Psoas muscle (tissue), 8 donors: ENCODE results near the gene UCKL1. TPM values are rescaled to one million over a fixed set of nuclear protein-coding genes. Genes with fewer than 3 reads are reported as not detected.

Experiments used
- ATAC-seq, 4 donors: fragments of 200-7000 bp; cut with Tn5 transposase; one replicate each; pipeline ENCODE4 v1.9.1; 2020; ENCODE audit warnings: moderate library complexity in 3 of 4, mild to moderate bottlenecking in 2 of 4
- DNase-seq, 2 donors: peaks; one replicate each; pipeline ENCODE4 v3.0.0-alpha.2; 2020
- H3K27ac ChIP-seq: fragments of 200-600 bp; one replicate; pipeline ENCODE4 v1.8.0; 2022
- H3K27me3 ChIP-seq, 3 donors: fragments of 200-600 bp in 1 of 3; one replicate each; pipeline versions ENCODE4 v1.6.1 to v1.8.0; 2013 to 2022; ENCODE audit warnings: low read length in 2 of 3, mild to moderate bottlenecking in 2 of 3, moderate library complexity in 1 of 3; ENCODE audit not compliant: insufficient read depth in 3 of 3
- H3K36me3 ChIP-seq, 2 donors: fragments of 200-600 bp in 1 of 2; one replicate each; pipeline versions ENCODE4 v1.6.1 to v1.8.0; 2013 to 2022; ENCODE audit warnings: low read depth in 1 of 2, mild to moderate bottlenecking in 1 of 2, moderate library complexity in 1 of 2; ENCODE audit not compliant: insufficient read depth in 1 of 2
- H3K4me1 ChIP-seq: fragments of 200-600 bp; one replicate; pipeline ENCODE4 v1.8.0; 2022
- H3K4me3 ChIP-seq: fragments of 200-600 bp; one replicate; pipeline ENCODE4 v1.8.0; 2022; ENCODE audit warnings: mild to moderate bottlenecking
- H3K9me3 ChIP-seq: fragments of 200-600 bp; one replicate; pipeline ENCODE4 v1.8.0; 2022
- WGBS, 3 donors: extraction: QIAGEN DNeasy Blood & Tissue Kit; methylation state at CpG; one replicate each; pipeline versions ENCODE4 v1.1.6 to v1.1.7; 2013; 5-methylcytosine and 5-hydroxymethylcytosine counted together
- intact Hi-C, 2 donors: fragments of 100-400 bp; cut with DNase I; formaldehyde crosslinking; loops; one replicate each; pipeline versions ENCODE4 v1.11.0 to v1.14.2; 2022
- polyA plus RNA-seq, 3 donors: library from polyadenylated mRNA; stranded (reverse); fragments of 200-250 nt; gene quantifications; one replicate each; pipeline ENCODE4 v1.2.3, GENCODE V29; 2013
- total RNA-seq, 4 donors: library from RNA; stranded (reverse); fragmentation: NEBNext Ultra II Directional in 2 of 4; extraction: Animal tissue kit (Norgen Biotek cat#: 25700) in 2 of 4; gene quantifications; one replicate each; pipeline versions ENCODE4 v1.2.1 to v1.2.4, GENCODE V29; 2021 to 2023
- TF ChIP-seq, protein P1 (sequence below): fragments of 200-600 bp; IDR thresholded peaks from one replicate; pipeline ENCODE4 v1.8.0; 2022; ENCODE audit warnings: antibody characterized with exemption
- donor health status: healthy with polysubstance abuse.
- donor health status: DM: no; HTN: no; CAD: no; lungs with moderate emphysema.
- donor health status: Bipolar disorder and iron deficiency.
- donor health status: healthy.
- donor health status: DM: yes; HTN: yes; CAD: no.
- donor health status: DM: no; HTN: no; CAD: no.
- donor health status: DM: no; HTN: no; CAD: no.
- donor health status: DM: yes; HTN: yes; CAD: no.

Gene UCKL1
- total and polyA plus RNA-seq, 7 donors = 22.9 to 42.4 (median 36.9) TPM

DNA sequence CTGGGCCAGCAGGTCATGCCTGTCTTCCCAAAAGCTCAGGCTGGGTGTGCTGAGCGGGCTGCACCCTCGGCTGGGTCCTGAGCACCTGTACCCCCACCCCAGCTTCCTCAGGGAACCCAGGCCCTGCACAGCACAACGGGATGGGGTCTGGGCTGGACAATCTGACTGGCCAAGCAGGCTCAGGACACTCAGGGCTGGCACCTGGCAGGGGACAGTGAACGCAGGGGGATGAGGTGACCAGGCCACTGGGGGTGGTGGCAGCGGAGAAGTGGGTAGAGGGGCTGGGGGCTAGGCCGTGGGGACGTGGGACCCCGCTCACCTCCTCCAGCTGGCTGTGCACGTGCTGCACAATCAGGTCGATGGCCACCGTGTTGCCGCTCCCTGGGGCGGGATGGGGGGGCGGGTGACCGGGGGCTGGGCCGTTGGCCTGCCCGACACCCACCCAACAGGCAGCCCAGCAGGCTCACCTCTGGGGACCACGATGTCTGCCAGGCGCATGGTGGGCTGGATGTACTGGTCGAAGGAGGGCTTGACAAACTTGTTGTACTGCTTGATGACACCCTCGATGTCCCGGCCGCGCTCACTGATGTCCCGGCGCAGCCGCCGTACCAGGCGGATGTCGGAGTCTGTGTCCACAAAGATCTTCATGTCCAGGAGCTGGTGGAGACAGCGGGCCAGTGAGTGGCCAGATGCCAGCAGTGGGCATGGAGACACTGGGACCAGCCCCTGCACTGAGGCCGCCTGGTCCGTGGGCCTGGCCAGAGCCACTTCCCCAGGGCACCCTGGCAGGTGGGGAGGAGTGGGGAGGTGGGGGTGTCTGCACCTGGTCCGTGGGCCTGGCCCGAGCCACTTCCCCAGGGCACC, 11.9 kb downstream of the UCKL1 start:
- H3K36me3 ChIP-seq = peaks cover 5 to 60% of the 10 kb centered on the region in 2 donors
- H3K9me3 ChIP-seq = no peaks in the 10 kb centered on the region
- ATAC-seq (no peak), DNase-seq (peak; percentile 15 to 46)
- WGBS, 3 donors = 85 to 90% (median 86%) methylated on average over 30 to 35 of the region's 35 CpGs
- H3K4me3 ChIP-seq = no peak overlapping the region
- TF ChIP-seq, protein P1, sequence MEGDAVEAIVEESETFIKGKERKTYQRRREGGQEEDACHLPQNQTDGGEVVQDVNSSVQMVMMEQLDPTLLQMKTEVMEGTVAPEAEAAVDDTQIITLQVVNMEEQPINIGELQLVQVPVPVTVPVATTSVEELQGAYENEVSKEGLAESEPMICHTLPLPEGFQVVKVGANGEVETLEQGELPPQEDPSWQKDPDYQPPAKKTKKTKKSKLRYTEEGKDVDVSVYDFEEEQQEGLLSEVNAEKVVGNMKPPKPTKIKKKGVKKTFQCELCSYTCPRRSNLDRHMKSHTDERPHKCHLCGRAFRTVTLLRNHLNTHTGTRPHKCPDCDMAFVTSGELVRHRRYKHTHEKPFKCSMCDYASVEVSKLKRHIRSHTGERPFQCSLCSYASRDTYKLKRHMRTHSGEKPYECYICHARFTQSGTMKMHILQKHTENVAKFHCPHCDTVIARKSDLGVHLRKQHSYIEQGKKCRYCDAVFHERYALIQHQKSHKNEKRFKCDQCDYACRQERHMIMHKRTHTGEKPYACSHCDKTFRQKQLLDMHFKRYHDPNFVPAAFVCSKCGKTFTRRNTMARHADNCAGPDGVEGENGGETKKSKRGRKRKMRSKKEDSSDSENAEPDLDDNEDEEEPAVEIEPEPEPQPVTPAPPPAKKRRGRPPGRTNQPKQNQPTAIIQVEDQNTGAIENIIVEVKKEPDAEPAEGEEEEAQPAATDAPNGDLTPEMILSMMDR = no peak
- no peaks in the 10 kb centered on the region for H3K27me3 ChIP-seq
- H3K4me1 ChIP-seq = peaks cover 46% of the 10 kb centered on the region
- H3K27ac ChIP-seq = no peak overlapping the region
- intact Hi-C loops = no loop called here

DNA sequence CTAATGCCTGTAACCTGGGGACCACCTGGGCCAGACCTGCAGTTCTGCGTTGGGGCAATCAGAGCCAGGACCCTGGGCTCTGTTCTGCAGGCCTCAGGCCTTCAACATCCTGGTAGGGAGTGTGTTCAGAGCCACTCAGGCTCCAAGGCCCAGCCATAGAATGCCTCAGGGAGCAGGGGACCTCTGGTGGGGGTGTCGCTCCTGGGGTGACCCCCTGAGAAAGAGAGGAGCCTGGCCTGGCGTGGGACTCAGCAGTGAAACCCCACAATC, 12.5 kb downstream of the UCKL1 start:
- Histone ChIP-seq H3K36me3 (peaks cover 5 to 66% of the 10 kb centered on the region in 2 donors), H3K4me3 (no peak overlapping the region), H3K4me1 (peaks cover 40% of the 10 kb centered on the region), H3K27me3 (no peaks in the 10 kb centered on the region), H3K27ac (no peak overlapping the region), H3K9me3 (no peaks in the 10 kb centered on the region)
- intact Hi-C loops = no loop called here
- WGBS, 3 donors = 93 to 98% (median 95%) methylated on average over 3 of the region's 3 CpGs
- ATAC-seq = no peak
- TF ChIP-seq, protein P1 = no peak
- DNase-seq = no peak

DNA sequence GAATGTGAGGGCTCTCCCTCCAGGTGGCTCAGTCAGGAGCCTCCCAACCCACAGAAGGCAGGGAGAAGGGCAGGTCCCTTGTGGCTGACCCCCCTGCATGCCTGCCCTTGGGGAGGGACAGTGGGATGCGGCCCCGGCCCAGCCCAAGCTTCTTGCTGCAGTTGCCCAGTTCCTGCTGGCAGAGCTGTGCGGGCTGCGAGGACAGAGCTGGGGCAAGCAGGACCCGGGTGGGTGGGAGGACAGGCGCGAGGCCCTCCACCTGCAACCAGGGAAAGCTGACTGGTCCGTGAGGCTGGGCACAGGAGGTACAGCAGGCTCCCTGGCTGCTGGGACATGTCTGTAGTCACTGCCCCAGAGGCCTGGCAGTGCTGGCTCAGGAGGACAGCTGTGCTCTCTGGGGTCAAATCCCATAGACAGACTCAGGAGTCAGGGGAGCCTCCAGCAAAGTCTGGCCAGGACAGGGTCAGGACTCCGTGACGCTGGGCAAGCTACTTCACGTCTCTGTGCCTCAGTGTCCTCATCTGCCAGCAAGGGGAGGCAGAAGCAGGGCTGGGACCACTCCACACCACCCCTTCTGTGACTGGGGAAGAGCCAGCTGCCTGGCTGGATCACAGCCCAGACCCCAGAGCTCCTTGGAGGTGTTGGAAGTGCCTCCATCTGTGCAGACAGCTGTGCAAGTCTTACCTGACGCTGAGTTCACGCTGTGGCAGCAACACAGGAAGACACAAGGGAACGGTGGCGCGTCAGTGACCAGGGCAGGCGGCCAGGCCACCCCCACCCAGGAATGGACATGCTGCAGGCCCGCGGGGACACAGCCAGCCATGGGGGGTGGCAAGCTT, 13.0 kb downstream of the UCKL1 start:
- peak overlapping the region; percentile 69 for H3K27ac ChIP-seq
- 57 to 65% (median 60%) methylated on average over 16 to 19 of the region's 19 CpGs for WGBS, 3 donors
- intact Hi-C loops = no loop called here
- H3K4me3 ChIP-seq = no peak overlapping the region
- H3K27me3 ChIP-seq = no peaks in the 10 kb centered on the region
- H3K4me1 ChIP-seq = peaks cover 36% of the 10 kb centered on the region
- ATAC-seq = no peak
- peaks cover 5 to 72% of the 10 kb centered on the region in 2 donors for H3K36me3 ChIP-seq
- no peaks in the 10 kb centered on the region for H3K9me3 ChIP-seq
- DNase-seq = peak; percentile 17 to 59
- TF ChIP-seq, protein P1 = no peak

DNA sequence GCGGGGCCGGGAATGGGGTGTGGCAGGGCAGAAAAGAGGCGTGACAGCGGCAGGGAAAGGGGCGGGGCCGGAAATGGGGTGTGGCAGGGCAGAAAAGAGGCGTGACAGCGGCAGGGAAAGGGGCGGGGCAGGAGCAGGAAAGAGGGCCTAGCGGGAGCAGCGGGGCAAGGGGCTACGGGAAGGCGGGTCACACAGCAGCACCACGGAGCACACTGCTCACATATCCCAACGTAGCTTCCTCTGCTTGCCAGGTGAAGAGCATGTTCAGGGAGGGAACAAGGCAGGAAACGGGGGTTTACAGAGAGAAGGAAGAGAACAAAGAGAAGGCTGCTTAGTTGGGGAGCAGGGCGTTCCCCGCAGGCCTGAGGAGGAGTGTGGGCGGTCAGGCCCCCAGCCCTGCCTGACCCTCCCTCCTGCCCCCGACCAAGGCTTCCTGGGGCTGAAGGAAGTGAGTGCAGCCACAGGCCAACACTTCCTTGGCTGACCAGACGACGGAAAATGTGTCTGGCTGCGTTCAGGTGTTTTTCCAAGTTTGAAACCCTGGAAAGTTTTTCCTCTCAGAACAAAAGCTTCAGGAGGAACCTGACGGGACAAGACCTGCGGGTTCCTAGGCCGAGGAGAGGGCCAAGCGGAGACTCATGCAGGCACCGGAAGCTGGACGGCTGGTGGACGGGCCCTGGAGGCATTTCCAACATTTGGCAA, 13.8 kb downstream of the UCKL1 start:
- no peaks in the 10 kb centered on the region for H3K9me3 ChIP-seq
- intact Hi-C loops = no loop called here
- TF ChIP-seq, protein P1 = no peak
- peak overlapping the region; percentile 69 for H3K27ac ChIP-seq
- DNase-seq = peak; percentile 35 to 71
- peaks cover 5 to 75% of the 10 kb centered on the region in 2 donors for H3K36me3 ChIP-seq
- no peaks in the 10 kb centered on the region for H3K27me3 ChIP-seq
- H3K4me3 ChIP-seq = no peak overlapping the region
- peaks cover 28% of the 10 kb centered on the region for H3K4me1 ChIP-seq
- no peak for ATAC-seq
- 56 to 69% (median 69%) methylated on average over 28 to 30 of the region's 30 CpGs for WGBS, 3 donors
